ENCODE measurements around the gene SERHL2. TPM values are rescaled to one million over a fixed set of nuclear protein-coding genes. Genes with fewer than 3 reads are reported as not detected.

The SERHL2 gene
- total RNA-seq, 6 experiments from 2014 or later, result 4.2 to 6.2 (median 4.8) TPM

DNA sequence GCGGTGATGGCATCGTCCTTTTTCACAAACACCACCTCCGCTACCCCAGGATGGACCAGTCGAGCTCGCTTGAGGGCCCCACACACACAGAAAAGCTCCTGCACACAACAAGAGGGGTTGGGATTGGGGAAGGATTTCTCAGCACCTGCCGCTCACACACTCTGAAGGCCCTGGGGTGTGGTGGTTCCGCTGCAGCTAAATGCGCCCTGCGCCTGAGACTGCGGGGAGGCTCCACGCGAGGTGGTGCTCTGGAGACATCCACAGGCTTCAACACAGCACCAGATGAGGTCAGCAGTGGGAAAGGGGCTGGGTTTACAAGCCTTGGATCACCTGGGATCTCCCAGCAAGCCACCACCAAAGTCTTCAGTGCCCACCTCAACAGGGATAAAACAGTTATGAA is 38.2 kb downstream of the SERHL2 start:
- Mint-ChIP-seq H3K4me3 (no peak overlapping the region), H3K27me3 (ENCODE audit: insufficient read depth) (no peaks in the 10 kb centered on the region), H3K27ac (no peak overlapping the region), H3K36me3 (ENCODE audit: low read depth) (peaks cover 29% of the 10 kb centered on the region), H3K9me3 (no peaks in the 10 kb centered on the region), H3K4me1 (ENCODE audit: low read depth) (no peaks in the 10 kb centered on the region; the same call in 1 of the 2 replicates)
- DNase-seq, result no peak
- TF ChIP-seq, protein P1, sequence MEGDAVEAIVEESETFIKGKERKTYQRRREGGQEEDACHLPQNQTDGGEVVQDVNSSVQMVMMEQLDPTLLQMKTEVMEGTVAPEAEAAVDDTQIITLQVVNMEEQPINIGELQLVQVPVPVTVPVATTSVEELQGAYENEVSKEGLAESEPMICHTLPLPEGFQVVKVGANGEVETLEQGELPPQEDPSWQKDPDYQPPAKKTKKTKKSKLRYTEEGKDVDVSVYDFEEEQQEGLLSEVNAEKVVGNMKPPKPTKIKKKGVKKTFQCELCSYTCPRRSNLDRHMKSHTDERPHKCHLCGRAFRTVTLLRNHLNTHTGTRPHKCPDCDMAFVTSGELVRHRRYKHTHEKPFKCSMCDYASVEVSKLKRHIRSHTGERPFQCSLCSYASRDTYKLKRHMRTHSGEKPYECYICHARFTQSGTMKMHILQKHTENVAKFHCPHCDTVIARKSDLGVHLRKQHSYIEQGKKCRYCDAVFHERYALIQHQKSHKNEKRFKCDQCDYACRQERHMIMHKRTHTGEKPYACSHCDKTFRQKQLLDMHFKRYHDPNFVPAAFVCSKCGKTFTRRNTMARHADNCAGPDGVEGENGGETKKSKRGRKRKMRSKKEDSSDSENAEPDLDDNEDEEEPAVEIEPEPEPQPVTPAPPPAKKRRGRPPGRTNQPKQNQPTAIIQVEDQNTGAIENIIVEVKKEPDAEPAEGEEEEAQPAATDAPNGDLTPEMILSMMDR (IDR thresholded peaks at IDR 0.05), result no peak

DNA sequence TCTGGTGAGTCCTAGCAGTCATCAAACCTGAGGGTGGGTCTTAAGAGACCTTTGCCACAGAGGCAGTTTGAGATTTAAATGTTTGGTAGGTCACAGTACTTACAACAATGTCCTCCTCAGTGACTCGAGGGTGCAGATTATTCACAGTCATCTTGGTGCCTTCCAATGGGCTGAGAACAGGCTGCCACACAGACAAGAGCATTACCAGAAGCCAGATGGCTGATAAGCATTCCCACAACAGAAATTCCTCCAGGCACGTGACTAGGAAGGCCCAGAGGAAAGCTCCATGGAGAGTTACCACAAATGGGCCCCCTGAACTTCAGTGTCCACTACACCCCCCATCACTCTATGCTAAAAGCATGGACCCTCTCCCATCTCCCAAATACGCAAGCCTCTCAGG is 41.7 kb downstream of the SERHL2 start:
- H3K4me1 Mint-ChIP-seq (ENCODE audit: low read depth), result no peaks in the 10 kb centered on the region; the same call in 1 of the 2 replicates
- H3K9me3 Mint-ChIP-seq, result no peaks in the 10 kb centered on the region
- peak overlapping the region; percentile 66 for H3K27ac Mint-ChIP-seq
- TF ChIP-seq, protein P1 (IDR thresholded peaks at IDR 0.05), result no peak
- H3K4me3 Mint-ChIP-seq, result no peak overlapping the region
- no peak for DNase-seq
- H3K36me3 Mint-ChIP-seq (ENCODE audit: low read depth), result peaks cover 26% of the 10 kb centered on the region
- peaks cover 2% of the 10 kb centered on the region; the same call in 1 of the 2 replicates for H3K27me3 Mint-ChIP-seq (ENCODE audit: insufficient read depth)

DNA sequence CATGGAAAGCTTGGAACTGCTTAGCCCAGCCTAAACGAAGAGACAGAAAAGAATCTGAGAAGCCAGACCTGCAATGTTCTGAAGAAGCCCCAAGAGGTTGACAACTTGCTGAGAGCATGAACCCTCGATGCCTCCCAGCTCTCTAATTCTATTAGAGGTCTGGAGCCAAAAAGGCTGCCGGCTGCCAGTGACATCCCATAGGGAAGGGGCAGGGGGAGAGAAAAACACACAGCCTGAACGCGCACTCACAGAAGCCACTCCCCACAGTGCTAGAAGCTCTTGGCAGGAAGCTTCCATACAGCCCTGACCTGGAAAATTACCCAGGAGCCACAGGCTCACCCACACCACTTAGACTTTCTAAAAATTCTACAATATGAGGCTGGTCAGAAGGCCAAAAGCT is 42.6 kb downstream of the SERHL2 start:
- Mint-ChIP-seq H3K27me3 (ENCODE audit: insufficient read depth) (peaks cover 2% of the 10 kb centered on the region; the same call in 1 of the 2 replicates), H3K4me1 (ENCODE audit: low read depth) (no peaks in the 10 kb centered on the region; the same call in 1 of the 2 replicates), H3K36me3 (ENCODE audit: low read depth) (peaks cover 26% of the 10 kb centered on the region), H3K27ac (no peak overlapping the region), H3K4me3 (no peak overlapping the region), H3K9me3 (no peaks in the 10 kb centered on the region)
- no peak for DNase-seq
- TF ChIP-seq, protein P1 (IDR thresholded peaks at IDR 0.05), result no peak

DNA sequence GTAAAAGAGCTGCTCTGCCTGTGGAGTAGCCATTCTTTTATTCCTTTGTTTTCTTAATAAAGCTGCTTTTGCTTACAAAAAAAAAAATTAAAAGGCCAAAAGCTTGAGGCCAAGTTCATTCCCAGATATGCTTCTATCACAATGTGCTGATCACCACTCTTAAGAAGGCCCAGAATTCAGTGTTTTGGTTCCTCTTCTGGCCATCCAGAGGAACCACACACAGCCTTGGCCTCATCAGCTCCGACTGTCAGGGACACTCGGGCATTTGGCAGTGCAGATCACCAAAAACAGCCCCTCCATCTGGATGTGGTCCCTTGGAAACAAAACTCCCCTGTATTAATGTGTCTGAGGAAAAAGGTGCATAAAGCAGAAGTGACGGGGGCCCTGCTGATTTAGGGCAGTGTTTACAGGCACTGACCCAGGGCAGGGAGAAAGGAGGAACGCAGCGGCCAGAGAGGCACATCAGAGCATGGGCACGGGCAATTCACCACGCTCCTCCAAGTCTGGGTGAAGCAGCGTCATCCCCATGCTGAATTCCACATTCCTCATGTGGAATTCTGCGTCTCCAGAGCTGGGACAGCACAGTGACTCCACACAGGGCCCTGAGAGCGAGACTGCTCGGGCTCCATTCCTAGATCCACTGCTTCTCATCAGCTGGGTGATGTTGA is 43.2 kb downstream of the SERHL2 start:
- TF ChIP-seq, protein P1 (IDR thresholded peaks at IDR 0.05), result no peak
- no peaks in the 10 kb centered on the region for H3K9me3 Mint-ChIP-seq
- H3K27ac Mint-ChIP-seq, result no peak overlapping the region
- peaks cover 30% of the 10 kb centered on the region for H3K36me3 Mint-ChIP-seq (ENCODE audit: low read depth)
- no peak for DNase-seq
- H3K4me1 Mint-ChIP-seq (ENCODE audit: low read depth), result no peaks in the 10 kb centered on the region; the same call in 1 of the 2 replicates
- peaks cover 2% of the 10 kb centered on the region; the same call in 1 of the 2 replicates for H3K27me3 Mint-ChIP-seq (ENCODE audit: insufficient read depth)
- no peak overlapping the region for H3K4me3 Mint-ChIP-seq

DNA sequence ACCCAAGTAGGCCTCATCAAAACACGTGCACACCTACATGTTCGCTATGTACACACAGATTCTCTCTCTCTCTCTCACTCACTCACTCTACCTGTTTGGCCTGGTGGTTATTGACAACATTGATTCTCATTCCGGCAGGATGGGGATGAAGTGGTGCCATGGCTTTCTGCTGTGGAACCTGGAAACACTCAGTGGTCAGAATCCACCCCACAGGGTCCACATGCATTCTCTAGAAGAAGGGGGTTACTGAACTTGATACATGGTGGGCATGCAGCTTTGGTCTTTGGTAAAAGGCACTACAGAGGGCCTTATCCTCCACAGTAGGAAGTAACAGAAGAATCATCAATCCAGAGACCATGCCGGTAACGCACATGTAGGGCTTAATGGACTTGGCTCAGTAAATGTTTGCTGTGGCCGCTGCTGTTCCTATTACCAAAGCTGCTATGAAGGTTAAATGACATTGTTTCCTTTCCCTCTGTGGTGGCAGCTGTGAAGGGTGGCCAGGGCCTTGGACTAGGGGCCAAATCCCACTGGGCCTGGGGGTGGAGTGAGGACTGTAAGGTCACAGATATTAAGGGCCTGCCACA is 48.2 kb downstream of the SERHL2 start:
- no peak for DNase-seq
- Mint-ChIP-seq H3K27me3 (ENCODE audit: insufficient read depth) (peaks cover 2% of the 10 kb centered on the region), H3K4me1 (ENCODE audit: low read depth) (peaks cover 24% of the 10 kb centered on the region), H3K36me3 (ENCODE audit: low read depth) (peaks cover 33% of the 10 kb centered on the region), H3K9me3 (no peaks in the 10 kb centered on the region), H3K27ac (no peak overlapping the region), H3K4me3 (no peak overlapping the region)
- TF ChIP-seq, protein P1 (IDR thresholded peaks at IDR 0.05), result no peak
